HepG2 (cell line): ENCODE results near the gene NBR1. TPM values are rescaled to one million over a fixed set of nuclear protein-coding genes. Genes with fewer than 3 reads are reported as not detected.

Source experiments
- KDM3A ChIP-seq: IDR thresholded peaks from 2 replicates; pipeline ENCODE4 v1.6.1; 2018; ENCODE audit warnings: low read depth, missing compliant biosample characterization
- STAG1 ChIP-seq: sonication (generic); formaldehyde crosslinking; IDR thresholded peaks from 2 replicates; pipeline ENCODE4 v1.4.0; 2020; ENCODE audit warnings: missing genetic modification reagents
- ZFY ChIP-seq: sonication (generic); formaldehyde crosslinking; IDR thresholded peaks from 2 replicates; pipeline ENCODE4 v1.4.0; 2020; ENCODE audit warnings: missing genetic modification reagents
- ZNF101 ChIP-seq: sonication (generic); formaldehyde crosslinking; IDR thresholded peaks from 2 replicates; pipeline ENCODE4 v1.4.0; 2020; ENCODE audit warnings: mild to moderate bottlenecking, low read depth, missing genetic modification reagents, borderline replicate concordance
- ZNF264 ChIP-seq: sonication (generic); formaldehyde crosslinking; IDR thresholded peaks from 2 replicates; pipeline ENCODE4 v1.4.0; 2020; ENCODE audit warnings: missing genetic modification reagents
- ZNF274 ChIP-seq: sonication (generic); formaldehyde crosslinking; IDR thresholded peaks from 2 replicates; pipeline ENCODE4 v1.5.1; 2020; ENCODE audit warnings: mild to moderate bottlenecking, missing genetic modification reagents
- ZNF567 ChIP-seq: sonication (generic); formaldehyde crosslinking; IDR thresholded peaks from 2 replicates; pipeline ENCODE4 v1.8.1; 2023; ENCODE audit warnings: mild to moderate bottlenecking, missing genetic modification reagents, borderline replicate concordance
- ZNF737 ChIP-seq: sonication (generic); formaldehyde crosslinking; IDR thresholded peaks from 2 replicates; pipeline ENCODE4 v1.5.0; 2020; ENCODE audit warnings: missing genetic modification reagents, mild to moderate bottlenecking, borderline replicate concordance
- polyA plus RNA-seq, 8 experiments: library from polyadenylated mRNA; depleted of rRNA in 3 of 8; stranded (reverse) in 7 of 8; unstranded in 1 of 8; fragments of >200 nt; fragmentation: Illumina TruSeq in 4 of 8; extraction: Trizol in 4 of 8; gene quantifications; 2 replicates each; pipeline versions ENCODE4 v1.2.1 to v1.2.3, GENCODE V29; 2011 to 2016; ENCODE audit warnings: low read depth in 4 of 8, missing spikeins in 1 of 8, mixed read lengths in 1 of 8; ENCODE audit not compliant: insufficient read depth in 1 of 8
- total RNA-seq, 5 experiments: library from RNA; depleted of rRNA; stranded (reverse); fragments of >200 nt; fragmentation: Illumina TruSeq; extraction: Trizol; gene quantifications; 2 replicates each; pipeline ENCODE4 v1.2.3, GENCODE V29; 2016; ENCODE audit warnings: low read depth in 1 of 5
- TF ChIP-seq, protein P1 (sequence below), 2 experiments: fragments of 450-650 bp in 1 of 2; sonication (generic) in 1 of 2; formaldehyde crosslinking; IDR thresholded peaks; 2 replicates each; pipeline versions ENCODE4 v1.5.0 to v1.8.0; 2020 to 2022; ENCODE audit warnings: mild to moderate bottlenecking in 1 of 2, missing genetic modification reagents in 1 of 2
- TF ChIP-seq, protein P2 (sequence below): IDR thresholded peaks from 2 replicates; pipeline ENCODE4 v1.6.1; 2016; ENCODE audit warnings: missing compliant biosample characterization, missing genetic modification reagents, borderline replicate concordance
- TF ChIP-seq, protein P3 (sequence below), 2 experiments: sonication (generic) in 1 of 2; formaldehyde crosslinking in 1 of 2; IDR thresholded peaks; 2 replicates each; pipeline versions ENCODE4 v1.4.0 to v1.6.1; 2016 to 2020; ENCODE audit warnings: borderline replicate concordance in 1 of 2, low read depth in 1 of 2, mild to moderate bottlenecking in 1 of 2, missing genetic modification reagents in 1 of 2
- TF ChIP-seq, protein P4 (sequence below): sonication (generic); formaldehyde crosslinking; IDR thresholded peaks from 2 replicates; pipeline ENCODE4 v1.8.0; 2022; ENCODE audit warnings: missing genetic modification reagents, mild to moderate bottlenecking, moderate library complexity, borderline replicate concordance
- TF ChIP-seq, protein P5 (sequence below): sonication (generic); formaldehyde crosslinking; conservative IDR thresholded peaks from 2 replicates; pipeline ENCODE4 v1.4.0; 2020; ENCODE audit warnings: missing genetic modification reagents
- TF ChIP-seq, protein P6 (sequence below): IDR thresholded peaks from 2 replicates; pipeline ENCODE4 v1.6.1; 2016; ENCODE audit warnings: low read depth

Gene NBR1
- total and polyA plus RNA-seq, 2 of the 13 experiments (the other 11 are each of a cell fraction or from before 2014, with no cell fraction given) = 51.7 to 121 TPM

DNA sequence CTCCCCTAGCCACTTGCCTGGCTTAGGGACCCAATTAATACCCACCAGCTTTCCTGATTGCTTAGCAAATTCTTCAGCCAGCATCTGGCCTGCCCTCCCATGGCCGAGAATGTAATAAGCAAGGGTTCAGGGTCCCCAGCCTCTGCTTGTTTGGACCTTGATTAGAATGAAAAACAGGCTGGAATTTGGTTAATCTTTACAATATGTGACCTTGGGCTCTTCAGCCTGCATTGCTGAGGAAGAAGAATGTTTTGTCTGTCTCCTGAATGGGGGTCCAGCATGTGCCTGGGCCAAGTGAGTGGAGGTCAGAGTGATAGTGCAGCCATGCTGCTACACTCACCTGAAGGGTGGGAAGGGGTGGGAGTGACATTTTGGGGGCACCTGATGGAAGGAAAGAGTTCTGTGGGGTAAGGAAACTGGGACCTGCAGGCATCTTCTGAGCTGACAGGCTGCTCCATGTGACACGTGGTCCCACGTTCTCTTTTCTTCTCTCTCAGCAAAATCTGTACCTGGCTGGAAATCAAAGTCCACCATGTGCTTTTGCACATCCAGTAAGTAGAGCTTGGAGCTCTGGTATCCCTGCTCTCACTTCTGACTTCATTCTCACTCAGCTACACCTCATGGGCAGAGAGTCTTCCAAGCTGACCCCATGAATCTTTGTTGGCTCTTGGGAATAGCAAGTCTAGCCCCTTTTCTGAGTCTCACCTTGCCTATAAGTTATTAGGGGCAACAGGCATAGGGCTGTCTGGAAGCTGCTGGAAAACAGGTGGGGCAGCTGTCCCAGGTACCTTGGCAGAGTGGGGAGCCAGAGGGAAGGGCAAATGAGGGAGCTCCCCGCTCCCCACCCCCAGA, 46.0 kb downstream of the NBR1 start (continued):
- TF ChIP-seq, protein P1, sequence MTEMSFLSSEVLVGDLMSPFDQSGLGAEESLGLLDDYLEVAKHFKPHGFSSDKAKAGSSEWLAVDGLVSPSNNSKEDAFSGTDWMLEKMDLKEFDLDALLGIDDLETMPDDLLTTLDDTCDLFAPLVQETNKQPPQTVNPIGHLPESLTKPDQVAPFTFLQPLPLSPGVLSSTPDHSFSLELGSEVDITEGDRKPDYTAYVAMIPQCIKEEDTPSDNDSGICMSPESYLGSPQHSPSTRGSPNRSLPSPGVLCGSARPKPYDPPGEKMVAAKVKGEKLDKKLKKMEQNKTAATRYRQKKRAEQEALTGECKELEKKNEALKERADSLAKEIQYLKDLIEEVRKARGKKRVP (CRISPR knock-in tag; IDR thresholded peaks at IDR 0.05) = peak; percentile 65 to 69; a peak in 2 of 4 replicates
- TF ChIP-seq ZNF264 (CRISPR knock-in tag) (peak; percentile 79), STAG1 (CRISPR knock-in tag) (peak; percentile 73), ZNF737 (no peak), ZNF101 (CRISPR knock-in tag) (peak; percentile 94; the same call in 1 of the 2 replicates), ZNF567 (CRISPR knock-in tag) (peak; percentile 30; the same call in 1 of the 2 replicates), ZFY (peak; percentile 28; the same call in 1 of the 2 replicates), KDM3A (peak; percentile 93), ZNF274 (CRISPR knock-in tag) (peak; percentile 34)
- TF ChIP-seq, protein P2, sequence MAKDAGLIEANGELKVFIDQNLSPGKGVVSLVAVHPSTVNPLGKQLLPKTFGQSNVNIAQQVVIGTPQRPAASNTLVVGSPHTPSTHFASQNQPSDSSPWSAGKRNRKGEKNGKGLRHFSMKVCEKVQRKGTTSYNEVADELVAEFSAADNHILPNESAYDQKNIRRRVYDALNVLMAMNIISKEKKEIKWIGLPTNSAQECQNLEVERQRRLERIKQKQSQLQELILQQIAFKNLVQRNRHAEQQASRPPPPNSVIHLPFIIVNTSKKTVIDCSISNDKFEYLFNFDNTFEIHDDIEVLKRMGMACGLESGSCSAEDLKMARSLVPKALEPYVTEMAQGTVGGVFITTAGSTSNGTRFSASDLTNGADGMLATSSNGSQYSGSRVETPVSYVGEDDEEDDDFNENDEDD = peak; percentile 81
- TF ChIP-seq, protein P3, sequence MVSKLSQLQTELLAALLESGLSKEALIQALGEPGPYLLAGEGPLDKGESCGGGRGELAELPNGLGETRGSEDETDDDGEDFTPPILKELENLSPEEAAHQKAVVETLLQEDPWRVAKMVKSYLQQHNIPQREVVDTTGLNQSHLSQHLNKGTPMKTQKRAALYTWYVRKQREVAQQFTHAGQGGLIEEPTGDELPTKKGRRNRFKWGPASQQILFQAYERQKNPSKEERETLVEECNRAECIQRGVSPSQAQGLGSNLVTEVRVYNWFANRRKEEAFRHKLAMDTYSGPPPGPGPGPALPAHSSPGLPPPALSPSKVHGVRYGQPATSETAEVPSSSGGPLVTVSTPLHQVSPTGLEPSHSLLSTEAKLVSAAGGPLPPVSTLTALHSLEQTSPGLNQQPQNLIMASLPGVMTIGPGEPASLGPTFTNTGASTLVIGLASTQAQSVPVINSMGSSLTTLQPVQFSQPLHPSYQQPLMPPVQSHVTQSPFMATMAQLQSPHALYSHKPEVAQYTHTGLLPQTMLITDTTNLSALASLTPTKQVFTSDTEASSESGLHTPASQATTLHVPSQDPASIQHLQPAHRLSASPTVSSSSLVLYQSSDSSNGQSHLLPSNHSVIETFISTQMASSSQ (IDR thresholded peaks at IDR 0.05; ENCODE audit: low read depth) = peak; percentile 96
- TF ChIP-seq, protein P3 (CRISPR knock-in tag; IDR thresholded peaks at IDR 0.05; ENCODE audit: borderline replicate concordance) = peak; percentile 99
- TF ChIP-seq, protein P4, sequence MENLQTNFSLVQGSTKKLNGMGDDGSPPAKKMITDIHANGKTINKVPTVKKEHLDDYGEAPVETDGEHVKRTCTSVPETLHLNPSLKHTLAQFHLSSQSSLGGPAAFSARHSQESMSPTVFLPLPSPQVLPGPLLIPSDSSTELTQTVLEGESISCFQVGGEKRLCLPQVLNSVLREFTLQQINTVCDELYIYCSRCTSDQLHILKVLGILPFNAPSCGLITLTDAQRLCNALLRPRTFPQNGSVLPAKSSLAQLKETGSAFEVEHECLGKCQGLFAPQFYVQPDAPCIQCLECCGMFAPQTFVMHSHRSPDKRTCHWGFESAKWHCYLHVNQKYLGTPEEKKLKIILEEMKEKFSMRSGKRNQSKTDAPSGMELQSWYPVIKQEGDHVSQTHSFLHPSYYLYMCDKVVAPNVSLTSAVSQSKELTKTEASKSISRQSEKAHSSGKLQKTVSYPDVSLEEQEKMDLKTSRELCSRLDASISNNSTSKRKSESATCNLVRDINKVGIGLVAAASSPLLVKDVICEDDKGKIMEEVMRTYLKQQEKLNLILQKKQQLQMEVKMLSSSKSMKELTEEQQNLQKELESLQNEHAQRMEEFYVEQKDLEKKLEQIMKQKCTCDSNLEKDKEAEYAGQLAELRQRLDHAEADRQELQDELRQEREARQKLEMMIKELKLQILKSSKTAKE (CRISPR knock-in tag) = peak; percentile 66; the same call in 1 of the 2 replicates
- TF ChIP-seq, protein P5, sequence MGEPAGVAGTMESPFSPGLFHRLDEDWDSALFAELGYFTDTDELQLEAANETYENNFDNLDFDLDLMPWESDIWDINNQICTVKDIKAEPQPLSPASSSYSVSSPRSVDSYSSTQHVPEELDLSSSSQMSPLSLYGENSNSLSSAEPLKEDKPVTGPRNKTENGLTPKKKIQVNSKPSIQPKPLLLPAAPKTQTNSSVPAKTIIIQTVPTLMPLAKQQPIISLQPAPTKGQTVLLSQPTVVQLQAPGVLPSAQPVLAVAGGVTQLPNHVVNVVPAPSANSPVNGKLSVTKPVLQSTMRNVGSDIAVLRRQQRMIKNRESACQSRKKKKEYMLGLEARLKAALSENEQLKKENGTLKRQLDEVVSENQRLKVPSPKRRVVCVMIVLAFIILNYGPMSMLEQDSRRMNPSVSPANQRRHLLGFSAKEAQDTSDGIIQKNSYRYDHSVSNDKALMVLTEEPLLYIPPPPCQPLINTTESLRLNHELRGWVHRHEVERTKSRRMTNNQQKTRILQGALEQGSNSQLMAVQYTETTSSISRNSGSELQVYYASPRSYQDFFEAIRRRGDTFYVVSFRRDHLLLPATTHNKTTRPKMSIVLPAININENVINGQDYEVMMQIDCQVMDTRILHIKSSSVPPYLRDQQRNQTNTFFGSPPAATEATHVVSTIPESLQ (CRISPR knock-in tag) = peak; percentile 66; the same call in 1 of the 2 replicates
- TF ChIP-seq, protein P6, sequence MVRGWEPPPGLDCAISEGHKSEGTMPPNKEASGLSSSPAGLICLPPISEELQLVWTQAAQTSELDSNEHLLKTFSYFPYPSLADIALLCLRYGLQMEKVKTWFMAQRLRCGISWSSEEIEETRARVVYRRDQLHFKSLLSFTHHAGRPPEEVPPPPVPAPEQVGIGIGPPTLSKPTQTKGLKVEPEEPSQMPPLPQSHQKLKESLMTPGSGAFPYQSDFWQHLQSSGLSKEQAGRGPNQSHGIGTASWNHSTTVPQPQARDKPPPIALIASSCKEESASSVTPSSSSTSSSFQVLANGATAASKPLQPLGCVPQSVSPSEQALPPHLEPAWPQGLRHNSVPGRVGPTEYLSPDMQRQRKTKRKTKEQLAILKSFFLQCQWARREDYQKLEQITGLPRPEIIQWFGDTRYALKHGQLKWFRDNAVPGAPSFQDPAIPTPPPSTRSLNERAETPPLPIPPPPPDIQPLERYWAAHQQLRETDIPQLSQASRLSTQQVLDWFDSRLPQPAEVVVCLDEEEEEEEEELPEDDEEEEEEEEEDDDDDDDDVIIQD (CRISPR knock-in tag) = peak; percentile 72
